B cell (primary cell): ENCODE results near the gene RRN3. TPM values are rescaled to one million over a fixed set of nuclear protein-coding genes. Genes with fewer than 3 reads are reported as not detected.
"Not testable (repeated sequence)": the region's sequence is repeated elsewhere in the genome, so short reads cannot be mapped to it uniquely, and the experiment has no call there.

ENCODE experiments used
- ATAC-seq: fragments of 200-7000 bp; cut with Tn5 transposase; one replicate; pipeline ENCODE4 v1.10.0; 2021; ENCODE audit warnings: low read depth, mild to moderate bottlenecking, moderate number of reproducible peaks, moderate library complexity
- CTCF ChIA-PET: fragments of 350-600 bp; sonication (Branson Sonifier 250); formaldehyde crosslinking; loops from one replicate; lab custom pipeline; 2021; ENCODE audit warnings: antibody characterized with exemption, inconsistent platforms; lab: Charles Lee
- POLR2A ChIA-PET: fragments of 350-600 bp; sonication (Branson Sonifier 250); formaldehyde crosslinking; loops from one replicate; lab custom pipeline; 2021; ENCODE audit warnings: antibody characterized with exemption; lab: Charles Lee
- DNase-seq: peaks from one replicate; pipeline ENCODE4 v3.0.0; 2013
- H2AFZ ChIP-seq: 2 replicates; pipeline ENCODE4 v1.6.1; 2012; ENCODE audit warnings: mild to moderate bottlenecking, low read depth, low read length; ENCODE audit not compliant: insufficient read depth, poor library complexity, severe bottlenecking
- H3K27ac ChIP-seq, 2 donors: 1 replicate in 1 of 2; 2 replicates in 1 of 2; pipeline ENCODE4 v1.5.1; 2012 to 2013; ENCODE audit warnings: low read length in 2 of 2, mild to moderate bottlenecking in 2 of 2, moderate library complexity in 1 of 2
- H3K27me3 ChIP-seq, 4 experiments: fragments of 200-600 bp in 1 of 4; sonication (generic) in 1 of 4; replicated peaks in 1 of 4; 1 replicate in 2 of 4; 2 replicates in 2 of 4; pipeline versions ENCODE4 v1.6.1 to v1.7.0; 2013 to 2016; ENCODE audit warnings: low read length in 3 of 4, mild to moderate bottlenecking in 2 of 4, mixed read lengths in 1 of 4, moderate library complexity in 1 of 4; ENCODE audit not compliant: insufficient read depth in 4 of 4, control insufficient read depth in 3 of 4; ENCODE audit errors: control extremely low read depth in 1 of 4
- H3K36me3 ChIP-seq, 2 experiments: replicated peaks in 1 of 2; 1 replicate in 1 of 2; 2 replicates in 1 of 2; pipeline versions ENCODE4 v1.6.1 to v1.7.1; 2013; ENCODE audit warnings: low read length in 1 of 2; ENCODE audit not compliant: insufficient read depth in 2 of 2, control insufficient read depth in 1 of 2; ENCODE audit errors: control extremely low read depth in 1 of 2, extremely low read depth in 1 of 2
- H3K4me1 ChIP-seq, 2 donors: fragments of 200-600 bp in 1 of 2; sonication (generic) in 1 of 2; 1 replicate in 1 of 2; 2 replicates in 1 of 2; pipeline versions ENCODE4 v1.5.1 to v1.6.1; 2013 to 2017; ENCODE audit warnings: low read length in 2 of 2; ENCODE audit not compliant: control insufficient read depth in 2 of 2, insufficient read depth in 2 of 2
- H3K4me2 ChIP-seq: replicated peaks from 2 replicates; pipeline ENCODE3; 2012; ENCODE audit warnings: mild to moderate bottlenecking, low read depth, low read length; ENCODE audit not compliant: poor library complexity, severe bottlenecking
- H3K4me3 ChIP-seq, 5 experiments: fragments of 200-600 bp in 1 of 5; sonication (generic) in 1 of 5; 1 replicate in 3 of 5; 2 replicates in 2 of 5; pipeline versions ENCODE4 v1.5.1 to v1.7.0; 2011 to 2016; ENCODE audit warnings: low read length in 4 of 5, mild to moderate bottlenecking in 4 of 5, low read depth in 2 of 5, control low read depth in 1 of 5, moderate library complexity in 1 of 5; ENCODE audit not compliant: insufficient read depth in 1 of 5; ENCODE audit errors: control extremely low read depth in 1 of 5, extremely low read depth in 1 of 5
- H3K79me2 ChIP-seq: fragments of 200-600 bp; sonication (generic); one replicate; pipeline ENCODE4 v1.6.0; 2016; ENCODE audit warnings: low read length; ENCODE audit not compliant: control insufficient read depth, insufficient read depth
- H3K9ac ChIP-seq: fragments of 200-600 bp; sonication (generic); 2 replicates; pipeline ENCODE4 v1.6.1; 2017; ENCODE audit warnings: mild to moderate bottlenecking, low read length, moderate library complexity
- H3K9me3 ChIP-seq, 3 donors: one replicate each; pipeline versions ENCODE4 v1.6.1 to v1.7.1; 2013; ENCODE audit warnings: low read length in 2 of 3; ENCODE audit not compliant: control insufficient read depth in 2 of 3, insufficient read depth in 1 of 3; ENCODE audit errors: control extremely low read depth in 1 of 3
- H4K20me1 ChIP-seq: 2 replicates; pipeline ENCODE4 v1.6.0; 2012; ENCODE audit warnings: mild to moderate bottlenecking, low read length; ENCODE audit not compliant: insufficient read depth, control insufficient read depth, poor library complexity, severe bottlenecking
- H3K27ac Mint-ChIP-seq: one replicate; pipeline ENCODE4 v1.8.0; 2021; ENCODE audit warnings: mixed read lengths
- H3K27me3 Mint-ChIP-seq: one replicate; pipeline ENCODE4 v1.8.0; 2021; ENCODE audit warnings: mixed read lengths
- H3K4me1 Mint-ChIP-seq: one replicate; pipeline ENCODE4 v1.8.0; 2021; ENCODE audit warnings: mixed read lengths
- H3K4me3 Mint-ChIP-seq: one replicate; pipeline ENCODE4 v1.8.0; 2021; ENCODE audit warnings: mixed read lengths
- H3K9me3 Mint-ChIP-seq: one replicate; pipeline ENCODE4 v1.8.0; 2022; ENCODE audit warnings: mixed read lengths; ENCODE audit not compliant: insufficient read depth
- EZH2 ChIP-seq: IDR thresholded peaks from 2 replicates; pipeline ENCODE4 v1.6.1; 2012; ENCODE audit warnings: borderline replicate concordance, low read depth, mild to moderate bottlenecking, moderate library complexity, low read length; ENCODE audit not compliant: insufficient read depth, poor library complexity, severe bottlenecking
- WGBS: methylation state at CpG from one replicate; pipeline ENCODE4 v1.1.5; 2013; ENCODE audit warnings: missing lambda C conversion rate; ENCODE audit not compliant: insufficient coverage; 5-methylcytosine and 5-hydroxymethylcytosine counted together
- intact Hi-C: fragments of 100-400 bp; cut with micrococcal nuclease; formaldehyde crosslinking; loops from one replicate; pipeline ENCODE4 v1.10.0; 2022
- polyA plus RNA-seq: library from polyadenylated mRNA; depleted of rRNA; stranded (reverse); fragments of >200 nt; gene quantifications from 2 replicates; pipeline ENCODE4 v1.2.3, GENCODE V29; 2012
- total RNA-seq, 2 donors: library from RNA; stranded (reverse); fragments of 120-200 nt in 1 of 2; gene quantifications; 1 replicate in 1 of 2; 2 replicates in 1 of 2; pipeline versions ENCODE4 v1.2.3 to v1.2.4, GENCODE V29; 2013 to 2022
- TF ChIP-seq, protein P1 (sequence below): fragments of 200-600 bp; IDR thresholded peaks from one replicate; pipeline ENCODE4 v1.8.0; 2022; ENCODE audit warnings: antibody characterized with exemption, mild to moderate bottlenecking

RRN3 gene
- total and polyA plus RNA-seq, 2 donors (not counting 1 experiment from before 2014, with no cell fraction given), result 11.7 to 34.6 TPM

DNA sequence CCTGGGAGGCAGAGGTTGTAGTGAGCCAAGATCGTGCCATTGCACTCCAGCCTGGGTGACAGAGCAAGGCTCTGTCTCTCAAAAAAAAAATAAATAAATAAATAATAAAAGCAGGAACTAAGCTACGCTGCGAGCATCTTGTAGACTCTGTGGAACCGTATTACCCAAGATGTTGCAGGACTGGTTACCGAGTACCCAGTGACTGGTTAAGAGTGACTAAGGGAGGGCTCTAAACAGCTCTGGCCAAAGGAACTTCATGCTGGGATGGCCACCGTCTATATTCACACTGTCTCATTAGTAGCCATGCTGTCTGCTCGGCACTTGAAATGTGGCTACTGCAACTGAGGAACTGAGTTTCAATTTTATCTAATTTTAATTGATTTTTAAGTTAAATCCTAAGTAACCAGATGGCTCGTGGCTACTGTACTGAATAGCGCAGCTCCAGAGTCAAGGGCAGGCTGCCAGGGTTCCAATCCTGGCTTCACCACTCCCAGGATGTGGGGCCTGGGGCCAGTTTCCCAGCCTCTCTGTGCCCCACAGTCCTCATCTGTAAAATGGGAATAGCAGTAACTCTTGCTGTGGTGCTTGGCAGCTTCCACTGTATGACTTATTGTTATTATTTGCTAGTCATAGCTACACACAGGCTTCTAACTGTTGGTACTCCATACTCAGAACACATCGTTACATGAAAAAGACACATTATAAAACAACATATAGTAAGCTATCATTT lies 41.2 kb downstream of the RRN3 start:
- Mint-ChIP-seq H3K4me1 (peaks cover 19% of the 10 kb centered on the region), H3K9me3 (no peaks in the 10 kb centered on the region), H3K4me3 (no peak overlapping the region), H3K27me3 (no peaks in the 10 kb centered on the region), H3K27ac (no peak overlapping the region)
- Histone ChIP-seq H4K20me1 (no peaks in the 10 kb centered on the region), H3K4me3 (no peak overlapping the region), H3K9me3 (no peaks in the 10 kb centered on the region), H3K4me1 (peaks cover 13 to 20% of the 10 kb centered on the region in 2 donors), H2AFZ (no peak overlapping the region), H3K79me2 (peaks cover 37% of the 10 kb centered on the region), H3K9ac (no peak overlapping the region), H3K36me3 (no peaks in the 10 kb centered on the region), H3K27ac (no peak overlapping the region), H3K4me2 (no peak overlapping the region), H3K27me3 (no peaks in the 10 kb centered on the region)
- WGBS, result 89% methylated on average over 6 of the region's 10 CpGs
- no peak for ATAC-seq
- intact Hi-C loops, result no loop called here
- DNase-seq, result no peak
- ChIA-PET POLR2A (no interaction called here), CTCF (interaction anchor here (0.6 kb wide), 1 partner anchor 22 kb away, joined by 3 read pairs; no protein-coding TSS in a partner anchor)
- no peak for TF ChIP-seq EZH2
- TF ChIP-seq, protein P1, sequence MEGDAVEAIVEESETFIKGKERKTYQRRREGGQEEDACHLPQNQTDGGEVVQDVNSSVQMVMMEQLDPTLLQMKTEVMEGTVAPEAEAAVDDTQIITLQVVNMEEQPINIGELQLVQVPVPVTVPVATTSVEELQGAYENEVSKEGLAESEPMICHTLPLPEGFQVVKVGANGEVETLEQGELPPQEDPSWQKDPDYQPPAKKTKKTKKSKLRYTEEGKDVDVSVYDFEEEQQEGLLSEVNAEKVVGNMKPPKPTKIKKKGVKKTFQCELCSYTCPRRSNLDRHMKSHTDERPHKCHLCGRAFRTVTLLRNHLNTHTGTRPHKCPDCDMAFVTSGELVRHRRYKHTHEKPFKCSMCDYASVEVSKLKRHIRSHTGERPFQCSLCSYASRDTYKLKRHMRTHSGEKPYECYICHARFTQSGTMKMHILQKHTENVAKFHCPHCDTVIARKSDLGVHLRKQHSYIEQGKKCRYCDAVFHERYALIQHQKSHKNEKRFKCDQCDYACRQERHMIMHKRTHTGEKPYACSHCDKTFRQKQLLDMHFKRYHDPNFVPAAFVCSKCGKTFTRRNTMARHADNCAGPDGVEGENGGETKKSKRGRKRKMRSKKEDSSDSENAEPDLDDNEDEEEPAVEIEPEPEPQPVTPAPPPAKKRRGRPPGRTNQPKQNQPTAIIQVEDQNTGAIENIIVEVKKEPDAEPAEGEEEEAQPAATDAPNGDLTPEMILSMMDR, result no peak

DNA sequence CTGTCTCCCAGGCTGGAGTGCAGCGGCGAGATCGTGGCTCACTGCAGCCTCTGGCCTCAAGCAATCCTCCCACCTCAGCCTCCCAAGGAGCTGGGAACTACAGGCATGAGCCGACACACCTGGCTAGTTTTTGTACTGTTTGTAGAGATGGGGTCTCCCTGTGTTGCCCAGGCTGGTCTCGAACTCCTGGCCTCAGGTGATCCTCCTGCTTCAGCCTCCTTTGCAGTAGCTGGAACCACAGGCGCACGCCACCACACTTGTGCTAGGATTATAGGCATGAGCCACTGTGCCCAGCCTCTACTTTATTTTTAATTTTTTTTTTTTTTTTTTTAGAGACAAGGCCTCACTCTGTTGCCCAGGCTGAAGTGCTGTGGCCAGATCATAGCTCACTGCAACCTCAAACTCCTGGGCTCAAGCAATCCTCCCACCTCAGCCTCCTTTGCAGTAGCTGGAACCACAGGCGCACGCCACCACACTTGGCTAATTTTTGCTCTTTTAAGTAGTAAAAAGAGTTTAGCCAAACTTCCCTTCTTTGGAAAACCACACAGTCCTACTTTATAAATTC lies 42.6 kb downstream of the RRN3 start:
- Histone ChIP-seq H3K36me3 (no peaks in the 10 kb centered on the region), H3K27me3 (no peaks in the 10 kb centered on the region), H3K79me2 (peaks cover 47% of the 10 kb centered on the region), H3K4me1 (peaks cover 13 to 18% of the 10 kb centered on the region in 2 donors), H3K9ac (no peak overlapping the region), H3K4me3 (no peak overlapping the region), H3K9me3 (no peaks in the 10 kb centered on the region), H3K4me2 (no peak overlapping the region), H3K27ac (no peak overlapping the region), H4K20me1 (no peaks in the 10 kb centered on the region), H2AFZ (no peak overlapping the region)
- Mint-ChIP-seq H3K27me3 (no peaks in the 10 kb centered on the region), H3K27ac (no peak overlapping the region), H3K4me3 (no peak overlapping the region), H3K4me1 (peaks cover 19% of the 10 kb centered on the region), H3K9me3 (no peaks in the 10 kb centered on the region)
- POLR2A ChIA-PET, result no interaction called here
- TF ChIP-seq, protein P1, result no peak
- TF ChIP-seq EZH2, result no peak
- 96% methylated on average over 4 of the region's 9 CpGs for WGBS
- CTCF ChIA-PET, result no interaction called here
- ATAC-seq (no peak), DNase-seq (no peak)
- intact Hi-C loops, result no loop called here

DNA sequence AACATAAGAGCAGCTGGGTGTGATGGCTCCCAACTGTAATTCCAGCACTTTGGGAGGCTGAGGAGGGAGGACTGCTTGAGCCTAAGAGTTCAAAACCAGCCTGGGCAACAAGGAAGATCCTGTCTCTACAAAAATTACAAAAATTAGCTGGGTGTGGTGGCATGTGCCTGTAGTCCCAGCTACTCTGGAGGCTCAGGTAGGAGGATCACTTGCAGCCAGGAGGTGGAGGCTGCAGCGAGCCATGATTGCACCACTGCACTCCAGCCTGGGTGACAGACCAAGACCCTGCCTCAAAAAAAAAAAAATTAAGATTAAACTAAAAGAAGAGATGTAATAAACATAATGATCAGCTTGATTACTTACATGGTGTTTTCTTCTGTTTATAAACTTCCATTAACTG lies 43.6 kb downstream of the RRN3 start:
- intact Hi-C loops, H3K9me3 Mint-ChIP-seq, H3K9ac ChIP-seq, H3K4me3 Mint-ChIP-seq, DNase-seq, H3K27me3 ChIP-seq, H2AFZ ChIP-seq, H3K9me3 ChIP-seq, H3K27ac Mint-ChIP-seq, POLR2A ChIA-PET, H3K4me2 ChIP-seq, H3K27me3 Mint-ChIP-seq, H3K36me3 ChIP-seq, ATAC-seq, H3K27ac ChIP-seq, H4K20me1 ChIP-seq, H3K4me3 ChIP-seq, CTCF ChIA-PET: not testable (repeated sequence)
- H3K79me2 ChIP-seq, result peaks cover 46% of the 10 kb centered on the region
- no CpG with 5 or more reads among the region's 1 CpG for WGBS
- H3K4me1 Mint-ChIP-seq, result peaks cover 15% of the 10 kb centered on the region
- peaks cover 9 to 13% of the 10 kb centered on the region in 2 donors for H3K4me1 ChIP-seq
